ENCODE results near the gene PRG3. TPM values are rescaled to one million over a fixed set of nuclear protein-coding genes. Genes with fewer than 3 reads are reported as not detected.

PRG3 gene
- total and polyA plus RNA-seq, 2 of the 13 experiments (the other 11 are each of a cell fraction or from before 2014, with no cell fraction given): not detected

- TF ChIP-seq ZUFSP (CRISPR knock-in tag; IDR thresholded peaks at IDR 0.05; ENCODE audit: borderline replicate concordance) (no peak), THAP8 (CRISPR knock-in tag; IDR thresholded peaks at IDR 0.05; ENCODE audit: borderline replicate concordance) (no peak)
Measured at GRCh38 chr11:57375490-57375889, 5.5 kb downstream of the PRG3 start (continued).

- peaks cover 0 to 9% of the 10 kb centered on the region in 2 experiments; a peak in 3 of 5 replicates for H3K27me3 ChIP-seq (ENCODE audit: control insufficient read depth in 1 of 2, insufficient read depth in 2 of 2, low read length in 2 of 2)
- no peak for TF ChIP-seq NCOA1 (CRISPR knock-in tag; IDR thresholded peaks at IDR 0.05)
- peak; percentile 56 for TF ChIP-seq MNT (IDR thresholded peaks at IDR 0.05)
- WGBS (ENCODE audit: low lambda C conversion rate): 82% methylated on average over 2 of the region's 3 CpGs
- CTCF ChIA-PET (ENCODE audit: low intra/inter-chr PET ratio, low total read pairs): no interaction called here
- peaks cover 13% of the 10 kb centered on the region for H3K4me1 ChIP-seq (ENCODE audit: insufficient read depth, low read length)
- intact Hi-C loops (cut with micrococcal nuclease; ENCODE audit: unreplicated experiment) (no loop called here), in situ Hi-C loops (cut with HindIII; ENCODE audit: extremely low pct_ligation_motif_present, low pct_unique_long_range_greater_than_20kb) (no loop called here)
- DNase-seq (ENCODE audit: low spot score) (no peak), FAIRE-seq (no peak), ATAC-seq (no peak)
- no peak overlapping the region for H3K27ac ChIP-seq (ENCODE audit: extremely low read length, insufficient read depth, low read length)
- H4K20me1 ChIP-seq (ENCODE audit: insufficient read depth, low read length): no peaks in the 10 kb centered on the region
- H3K4me2 ChIP-seq (ENCODE audit: low read depth, low read length): no peak overlapping the region
- no peak overlapping the region for H2AFZ ChIP-seq (ENCODE audit: low read length)
- H3K79me2 ChIP-seq (ENCODE audit: insufficient read depth, low read length): no peaks in the 10 kb centered on the region
- no peak overlapping the region for H3K9ac ChIP-seq (ENCODE audit: insufficient read depth, low read depth, low read length)
- no peaks in the 10 kb centered on the region for H3K9me3 ChIP-seq (ENCODE audit: low read length)
- H3K36me3 ChIP-seq (replicated peaks in 1 of 2; ENCODE audit: control insufficient read depth in 1 of 2, insufficient read depth in 2 of 2, low read length in 2 of 2): no peaks in the 10 kb centered on the region
- no TSS peak for BruUV-seq (replicated peaks)
- POLR2A ChIA-PET: no interaction called here
- no peak overlapping the region for H3K4me3 ChIP-seq (replicated peaks in 1 of 3; ENCODE audit: insufficient read depth in 1 of 3, low read depth in 2 of 3, low read length in 3 of 3)
Measured at GRCh38 chr11:57374966-57375365, 6.0 kb downstream of the PRG3 start.

Measured in HepG2 (cell line).